Neural progenitor cell (in vitro differentiated cells): ENCODE measurements around the gene SLC6A13.

ENCODE experiments used
- CTCF ChIP-seq: fragments of 200-600 bp; sonication (generic); IDR thresholded peaks from 2 replicates; pipeline ENCODE4 v1.5.1; 2017; ENCODE audit warnings: antibody characterized with exemption, mild to moderate bottlenecking
- EZH2 ChIP-seq: fragments of 200-600 bp; sonication (generic); IDR thresholded peaks from 2 replicates; pipeline ENCODE4 v1.6.1; 2017; ENCODE audit warnings: antibody characterized with exemption, mild to moderate bottlenecking, moderate library complexity
- EZH2phosphoT487 ChIP-seq: fragments of 200-600 bp; sonication (generic); IDR thresholded peaks from 2 replicates; pipeline ENCODE4 v1.6.1; 2017; ENCODE audit warnings: antibody characterized with exemption

DNA sequence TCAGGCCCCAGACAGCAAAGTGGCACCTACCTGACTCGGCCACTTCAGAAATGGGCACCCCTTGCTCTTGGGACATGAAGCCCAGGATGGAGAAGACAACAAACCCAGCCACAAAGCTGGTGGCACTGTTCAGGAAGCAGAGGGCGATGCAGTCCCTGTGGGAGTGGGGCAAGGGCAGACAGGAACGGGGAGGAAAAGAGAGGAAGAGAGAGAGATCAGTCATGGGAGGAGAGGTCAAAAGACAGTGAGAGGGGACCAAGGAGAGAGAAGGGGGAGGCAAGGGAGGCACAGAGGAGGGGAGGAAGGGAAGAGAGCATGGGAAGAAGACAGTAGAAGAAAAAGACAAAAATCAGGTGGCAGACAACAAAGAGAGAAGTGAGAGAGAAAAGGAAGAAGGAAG lies 65.3 kb downstream of the SLC6A13 start:
- TF ChIP-seq CTCF = no peak
- no peak for TF ChIP-seq EZH2
- TF ChIP-seq EZH2phosphoT487 = no peak
